Measurements from ENCODE around the gene MICU1.

DNA sequence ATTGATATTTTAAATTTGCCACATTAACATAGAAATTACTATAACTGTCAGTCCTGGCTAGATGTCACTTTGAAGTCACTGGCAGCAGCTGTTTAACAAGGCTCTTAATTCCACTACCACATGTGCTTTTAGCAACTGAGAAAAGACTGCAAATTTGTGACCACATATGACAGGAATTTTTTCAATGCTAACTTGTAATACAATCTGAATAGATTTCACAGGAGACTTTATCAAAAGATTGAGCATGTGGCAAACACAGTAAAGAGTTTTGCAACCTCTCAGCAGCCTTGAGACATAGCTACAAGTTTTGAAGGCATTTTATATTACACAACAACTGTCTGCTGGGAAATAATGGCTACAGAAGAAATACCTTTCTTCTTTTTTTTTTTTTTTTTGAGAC, 73.0 kb downstream of the MICU1 start:
- TF ChIP-seq, protein P1, sequence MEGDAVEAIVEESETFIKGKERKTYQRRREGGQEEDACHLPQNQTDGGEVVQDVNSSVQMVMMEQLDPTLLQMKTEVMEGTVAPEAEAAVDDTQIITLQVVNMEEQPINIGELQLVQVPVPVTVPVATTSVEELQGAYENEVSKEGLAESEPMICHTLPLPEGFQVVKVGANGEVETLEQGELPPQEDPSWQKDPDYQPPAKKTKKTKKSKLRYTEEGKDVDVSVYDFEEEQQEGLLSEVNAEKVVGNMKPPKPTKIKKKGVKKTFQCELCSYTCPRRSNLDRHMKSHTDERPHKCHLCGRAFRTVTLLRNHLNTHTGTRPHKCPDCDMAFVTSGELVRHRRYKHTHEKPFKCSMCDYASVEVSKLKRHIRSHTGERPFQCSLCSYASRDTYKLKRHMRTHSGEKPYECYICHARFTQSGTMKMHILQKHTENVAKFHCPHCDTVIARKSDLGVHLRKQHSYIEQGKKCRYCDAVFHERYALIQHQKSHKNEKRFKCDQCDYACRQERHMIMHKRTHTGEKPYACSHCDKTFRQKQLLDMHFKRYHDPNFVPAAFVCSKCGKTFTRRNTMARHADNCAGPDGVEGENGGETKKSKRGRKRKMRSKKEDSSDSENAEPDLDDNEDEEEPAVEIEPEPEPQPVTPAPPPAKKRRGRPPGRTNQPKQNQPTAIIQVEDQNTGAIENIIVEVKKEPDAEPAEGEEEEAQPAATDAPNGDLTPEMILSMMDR (IDR thresholded peaks at IDR 0.05; ENCODE audit: extremely low read depth in 1 of 2, insufficient read depth in 1 of 2, low read depth in 1 of 2, low read length in 2 of 2): no peak
- no peak for TF ChIP-seq POLR2A (IDR thresholded peaks at IDR 0.05; ENCODE audit: low read depth, low read length)

All from endothelial cell of umbilical vein (primary cell).